Measurements from ENCODE around the gene CENPW. TPM values are rescaled to one million over a fixed set of nuclear protein-coding genes. Genes with fewer than 3 reads are reported as not detected.
A peak's percentile ranks its signal among the peaks of the same experiment; 100 is the strongest.

The CENPW gene
- total RNA-seq, 1 donor from 2014 or later: 1.1 TPM

GRCh38 chr6:126307849-126308248 lies 32.1 kb upstream of the CENPW start:
- DNase-seq (ENCODE audit: low read depth): peak; percentile 77
- H3K27me3 ChIP-seq (ENCODE audit: control insufficient read depth, insufficient read depth, low read length): no peaks in the 10 kb centered on the region
- no peak for TF ChIP-seq CTCF (IDR thresholded peaks at IDR 0.05; ENCODE audit: insufficient read depth, low read length, severe bottlenecking)
- no peaks in the 10 kb centered on the region for H3K36me3 ChIP-seq (ENCODE audit: control insufficient read depth, insufficient read depth, low read length)
- no peak overlapping the region for H3K4me3 ChIP-seq (ENCODE audit: low read depth, low read length)
- FAIRE-seq: no peak

GRCh38 chr6:126308362-126308761 lies 31.6 kb upstream of the CENPW start:
- Histone ChIP-seq H3K36me3 (ENCODE audit: control insufficient read depth, insufficient read depth, low read length) (no peaks in the 10 kb centered on the region), H3K4me3 (ENCODE audit: low read depth, low read length) (no peak overlapping the region), H3K27me3 (ENCODE audit: control insufficient read depth, insufficient read depth, low read length) (no peaks in the 10 kb centered on the region)
- FAIRE-seq (no peak), DNase-seq (ENCODE audit: low read depth) (no peak)
- no peak for TF ChIP-seq CTCF (IDR thresholded peaks at IDR 0.05; ENCODE audit: insufficient read depth, low read length, severe bottlenecking)

- FAIRE-seq: no peak
- TF ChIP-seq CTCF (IDR thresholded peaks at IDR 0.05; ENCODE audit: insufficient read depth, low read length, severe bottlenecking): peak; percentile 8
- peak; percentile 44 for DNase-seq (ENCODE audit: low read depth)
- H3K4me3 ChIP-seq (ENCODE audit: low read depth, low read length): no peak overlapping the region
- H3K36me3 ChIP-seq (ENCODE audit: control insufficient read depth, insufficient read depth, low read length): no peaks in the 10 kb centered on the region
- peaks cover 2% of the 10 kb centered on the region for H3K27me3 ChIP-seq (ENCODE audit: control insufficient read depth, insufficient read depth, low read length)
These were observed 27.8 kb upstream of the CENPW start for GRCh38 chr6:126312013-126312665.

DNA sequence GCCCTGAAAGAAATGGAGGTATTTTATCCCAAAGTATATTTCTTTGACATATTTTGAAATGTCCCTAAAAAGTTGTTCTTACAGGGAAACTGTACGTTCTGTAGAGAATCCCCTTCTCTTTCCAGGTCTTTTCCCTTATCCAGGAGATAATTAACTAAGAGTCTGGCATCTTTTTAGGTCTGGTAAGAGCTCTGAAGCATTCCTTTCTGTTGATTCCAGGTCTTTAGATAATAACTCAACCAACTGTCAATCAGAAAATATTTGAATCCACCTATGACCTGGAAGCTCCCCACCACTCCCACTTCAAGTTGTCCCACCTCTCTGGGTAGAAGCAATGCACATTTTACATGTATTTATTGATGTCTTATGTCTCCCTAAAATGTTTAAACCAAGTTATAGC lies 26.0 kb upstream of the CENPW start:
- no peaks in the 10 kb centered on the region for H3K36me3 ChIP-seq (ENCODE audit: control insufficient read depth, insufficient read depth, low read length)
- FAIRE-seq (no peak), DNase-seq (ENCODE audit: low read depth) (no peak)
- no peak overlapping the region for H3K4me3 ChIP-seq (ENCODE audit: low read depth, low read length)
- no peak for TF ChIP-seq CTCF (IDR thresholded peaks at IDR 0.05; ENCODE audit: insufficient read depth, low read length, severe bottlenecking)
- peaks cover 2% of the 10 kb centered on the region for H3K27me3 ChIP-seq (ENCODE audit: control insufficient read depth, insufficient read depth, low read length)

DNA sequence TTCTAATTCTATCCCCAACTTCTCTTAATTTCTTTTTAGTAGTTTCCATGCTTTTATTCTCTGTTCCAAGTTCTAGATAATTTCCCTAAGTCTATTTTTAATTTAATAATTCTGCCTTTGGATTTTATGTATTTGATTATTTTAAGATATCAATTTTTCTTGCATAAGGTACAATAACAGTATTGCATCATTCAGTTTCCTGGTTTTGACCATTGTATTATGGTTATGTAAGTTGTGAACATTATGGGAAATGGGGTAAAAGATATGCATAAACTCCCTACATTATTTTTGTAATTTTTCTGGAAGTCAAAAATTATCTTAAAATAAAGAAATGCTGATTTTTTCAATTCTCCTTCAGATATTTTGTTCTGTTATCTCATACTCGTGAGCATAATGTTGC lies 21.1 kb upstream of the CENPW start:
- Histone ChIP-seq H3K36me3 (ENCODE audit: control insufficient read depth, insufficient read depth, low read length) (no peaks in the 10 kb centered on the region), H3K27me3 (ENCODE audit: control insufficient read depth, insufficient read depth, low read length) (peaks cover 2% of the 10 kb centered on the region), H3K4me3 (ENCODE audit: low read depth, low read length) (no peak overlapping the region)
- no peak for DNase-seq (ENCODE audit: low read depth)
- no peak for FAIRE-seq
- no peak for TF ChIP-seq CTCF (IDR thresholded peaks at IDR 0.05; ENCODE audit: insufficient read depth, low read length, severe bottlenecking)

DNA sequence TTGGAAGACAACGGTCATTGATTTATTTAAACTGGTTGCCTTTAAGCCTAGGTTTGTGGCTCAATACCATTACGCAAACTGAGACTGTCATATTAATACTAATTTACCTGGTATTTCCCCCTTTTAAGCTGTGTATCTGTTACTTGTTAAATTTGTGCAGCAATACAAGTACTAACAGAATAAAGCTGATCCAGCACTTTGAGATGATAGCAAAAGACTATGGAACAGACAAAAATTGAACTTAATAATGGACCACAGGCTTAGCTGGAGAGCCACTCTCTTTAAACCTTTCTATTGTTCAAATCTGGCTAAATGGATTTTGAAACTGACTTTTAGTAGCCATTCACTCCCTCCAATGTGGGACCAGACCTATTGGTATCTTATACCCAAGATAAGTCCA lies 6.2 kb upstream of the CENPW start:
- Histone ChIP-seq H3K27me3 (ENCODE audit: control insufficient read depth, insufficient read depth, low read length) (no peaks in the 10 kb centered on the region), H3K4me3 (ENCODE audit: low read depth, low read length) (no peak overlapping the region), H3K36me3 (ENCODE audit: control insufficient read depth, insufficient read depth, low read length) (no peaks in the 10 kb centered on the region)
- TF ChIP-seq CTCF (IDR thresholded peaks at IDR 0.05; ENCODE audit: insufficient read depth, low read length, severe bottlenecking): no peak
- FAIRE-seq (no peak), DNase-seq (ENCODE audit: low read depth) (no peak)
